ENCODE measurements around the gene XPNPEP1.

Gene XPNPEP1

DNA sequence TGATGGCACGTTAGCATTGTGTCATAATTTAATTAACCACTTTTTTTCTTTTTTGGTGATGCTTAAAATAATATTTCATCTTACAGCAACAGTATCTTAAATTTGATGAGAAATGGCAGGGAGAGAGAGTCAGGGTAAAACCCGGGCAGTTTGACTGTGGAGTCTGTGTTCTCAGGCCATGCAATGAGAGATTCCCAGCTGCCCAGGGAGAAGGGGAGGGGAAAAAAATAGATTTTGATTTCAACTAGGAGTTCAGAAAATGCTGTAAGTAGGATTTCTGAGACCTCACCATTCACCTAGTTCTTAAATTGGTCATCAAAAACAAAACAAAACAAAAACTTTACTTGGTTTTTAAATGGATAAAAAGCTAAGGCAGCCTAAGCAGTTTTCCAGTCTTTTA is 37.4 kb upstream of the XPNPEP1 start:
- no peak for TF ChIP-seq CTCF (IDR thresholded peaks at IDR 0.05; ENCODE audit: borderline replicate concordance, control extremely low read depth, extremely low read depth, insufficient read depth, missing control alignments)
- DNase-seq (ENCODE audit: low spot score): no peak
- in situ Hi-C loops (cut with MboI; ENCODE audit: low sequenced_read_pairs, unreplicated experiment): no loop called here

DNA sequence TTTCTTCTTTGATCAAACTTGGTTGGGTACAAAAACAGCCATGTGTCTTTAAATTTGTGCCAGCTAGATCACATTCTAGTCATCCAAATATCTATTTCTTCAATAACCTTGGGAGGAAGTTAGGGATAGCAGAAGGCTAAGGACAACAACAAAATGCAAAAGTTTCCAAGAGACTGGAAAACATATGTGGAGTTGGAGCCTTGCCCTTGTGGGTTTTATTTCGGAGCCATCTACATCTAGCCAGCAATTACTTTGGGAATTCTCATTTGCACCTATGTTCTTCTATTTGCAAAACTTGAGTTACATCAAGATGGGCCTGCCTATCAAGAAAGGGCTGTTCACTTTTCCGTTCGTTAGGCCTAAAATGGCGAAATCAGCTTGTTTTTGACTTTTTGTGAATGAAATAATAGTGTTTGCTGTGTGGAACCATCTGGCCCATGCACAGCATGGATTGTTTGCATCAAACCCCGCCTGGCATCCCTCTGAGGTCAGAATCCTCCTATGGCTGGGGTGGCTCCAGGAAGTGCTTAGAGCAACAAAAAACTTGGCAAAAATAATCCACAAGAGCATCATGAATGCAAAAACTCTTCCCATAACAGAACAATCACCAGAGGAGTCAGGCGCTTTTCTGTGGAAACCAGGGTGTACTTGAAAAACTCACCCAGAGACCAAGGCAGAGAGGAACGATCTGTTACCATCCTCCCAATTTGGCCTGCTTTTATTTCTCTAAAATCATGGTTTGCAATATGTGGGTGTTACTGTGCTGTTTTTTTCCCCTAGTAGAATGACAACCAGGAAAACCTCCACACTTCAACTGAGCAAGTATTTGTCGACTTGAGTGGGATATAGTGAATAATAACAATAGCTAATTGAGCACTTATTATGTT is 36.2 kb upstream of the XPNPEP1 start:
- in situ Hi-C loops (cut with MboI; ENCODE audit: low sequenced_read_pairs, unreplicated experiment): no loop called here
- DNase-seq (ENCODE audit: low spot score): no peak
- TF ChIP-seq CTCF (IDR thresholded peaks at IDR 0.05; ENCODE audit: borderline replicate concordance, control extremely low read depth, extremely low read depth, insufficient read depth, missing control alignments): no peak

DNA sequence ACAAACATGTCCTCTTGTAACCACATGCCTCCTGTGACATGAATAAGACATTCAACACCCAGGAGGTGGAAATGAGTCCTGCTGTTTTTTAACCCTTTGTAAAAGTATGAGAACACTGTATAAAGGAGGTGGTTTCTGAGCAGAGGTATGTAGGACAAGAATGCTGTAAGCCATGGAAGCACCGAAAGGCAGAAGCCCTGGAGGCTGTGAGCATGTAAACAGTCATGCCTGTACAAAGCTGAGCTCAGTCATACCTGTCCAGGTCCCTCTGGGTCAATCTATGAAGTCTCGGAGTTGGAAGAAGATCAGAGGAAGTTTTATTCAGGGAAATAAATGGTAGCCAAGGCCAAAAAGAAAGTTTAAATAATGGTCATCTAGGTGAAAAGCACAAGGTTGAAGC is 34.7 kb upstream of the XPNPEP1 start:
- no peak for DNase-seq (ENCODE audit: low spot score)
- no peak for TF ChIP-seq CTCF (IDR thresholded peaks at IDR 0.05; ENCODE audit: borderline replicate concordance, control extremely low read depth, extremely low read depth, insufficient read depth, missing control alignments)
- in situ Hi-C loops (cut with MboI; ENCODE audit: low sequenced_read_pairs, unreplicated experiment): no loop called here

- in situ Hi-C loops (cut with MboI; ENCODE audit: low sequenced_read_pairs, unreplicated experiment): no loop called here
- TF ChIP-seq CTCF (IDR thresholded peaks at IDR 0.05; ENCODE audit: borderline replicate concordance, control extremely low read depth, extremely low read depth, insufficient read depth, missing control alignments): no peak
- peak; percentile 54 for DNase-seq (ENCODE audit: low spot score)
These were observed 33.9 kb upstream of the XPNPEP1 start for GRCh38 chr10:109957092-109957797.

DNA sequence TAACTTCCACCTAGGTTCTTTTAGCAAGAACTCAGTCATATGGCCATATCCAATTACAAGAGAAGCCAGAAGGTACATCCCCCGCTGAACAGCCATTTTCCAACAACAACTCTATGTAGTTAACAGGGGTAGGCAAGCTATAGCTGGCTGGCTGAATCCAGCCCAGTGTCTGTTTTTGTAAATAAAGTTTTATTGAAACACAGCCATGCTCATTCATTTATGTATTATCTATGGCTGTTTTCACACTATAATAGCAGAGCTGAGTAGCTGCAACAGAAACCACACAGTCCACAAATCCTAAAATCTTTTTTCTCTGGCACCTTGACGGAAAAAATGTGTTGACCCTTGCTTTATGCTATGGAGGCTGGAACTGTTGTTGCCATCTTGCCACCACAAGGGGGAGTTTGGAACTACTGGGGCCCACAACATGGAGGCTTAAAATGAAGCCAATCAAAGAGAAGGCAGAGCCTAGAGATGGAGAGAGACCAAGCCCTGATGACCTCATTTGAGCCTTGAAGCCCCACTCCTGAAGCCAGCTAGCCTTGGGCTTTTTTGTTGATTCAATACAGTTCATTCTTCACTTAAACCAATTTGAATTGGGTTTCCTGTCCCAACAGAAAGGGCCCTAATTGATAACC is 33.3 kb upstream of the XPNPEP1 start:
- TF ChIP-seq CTCF (IDR thresholded peaks at IDR 0.05; ENCODE audit: borderline replicate concordance, control extremely low read depth, extremely low read depth, insufficient read depth, missing control alignments): peak; percentile 41
- in situ Hi-C loops (cut with MboI; ENCODE audit: low sequenced_read_pairs, unreplicated experiment): no loop called here
- DNase-seq (ENCODE audit: low spot score): peak; percentile 59

- no peak for TF ChIP-seq CTCF (IDR thresholded peaks at IDR 0.05; ENCODE audit: borderline replicate concordance, control extremely low read depth, extremely low read depth, insufficient read depth, missing control alignments)
- DNase-seq (ENCODE audit: low spot score): no peak
- in situ Hi-C loops (cut with MboI; ENCODE audit: low sequenced_read_pairs, unreplicated experiment): no loop called here
These were observed 30.5 kb upstream of the XPNPEP1 start for GRCh38 chr10:109953766-109954165.

Measured in GM13976 (cell line).